Uterus (tissue), 4 donors: Measurements from ENCODE around the gene IDH2. TPM values are rescaled to one million over a fixed set of nuclear protein-coding genes. Genes with fewer than 3 reads are reported as not detected.

ENCODE experiments used
- DNase-seq, 2 donors: peaks; one replicate each; pipeline ENCODE4 v3.0.0-alpha.2; 2019 to 2020
- H3K27ac ChIP-seq, 2 donors: fragments of 200-600 bp; sonication (generic); 1 replicate in 1 of 2; 2 replicates in 1 of 2; pipeline ENCODE4 v1.5.1; 2016 to 2018
- H3K27me3 ChIP-seq, 2 donors: fragments of 200-600 bp; sonication (generic); one replicate each; pipeline ENCODE4 v1.5.1; 2018 to 2019; ENCODE audit warnings: control low read depth in 1 of 2
- H3K36me3 ChIP-seq, 2 donors: fragments of 200-600 bp; sonication (generic); one replicate each; pipeline ENCODE4 v1.5.1; 2019; ENCODE audit warnings: control low read depth in 1 of 2
- H3K4me1 ChIP-seq, 2 donors: fragments of 200-600 bp; sonication (generic); one replicate each; pipeline ENCODE4 v1.5.1; 2018 to 2019; ENCODE audit warnings: control low read depth in 1 of 2
- H3K4me3 ChIP-seq, 2 donors: fragments of 200-600 bp; sonication (generic); 1 replicate in 1 of 2; 2 replicates in 1 of 2; pipeline ENCODE4 v1.5.1; 2018 to 2019; ENCODE audit warnings: mild to moderate bottlenecking in 1 of 2
- H3K9me3 ChIP-seq, 2 donors: fragments of 200-600 bp; sonication (generic); one replicate each; pipeline ENCODE4 v1.5.1; 2019; ENCODE audit warnings: control low read depth in 1 of 2
- POLR2A ChIP-seq, 2 donors: fragments of 450-650 bp; IDR thresholded peaks; one replicate each; pipeline ENCODE4 v1.6.1; 2016; ENCODE audit warnings: antibody characterized with exemption in 2 of 2, mild to moderate bottlenecking in 1 of 2, moderate library complexity in 1 of 2
- intact Hi-C: fragments of 100-400 bp; cut with DNase I; formaldehyde crosslinking; loops from one replicate; pipeline ENCODE4 v1.15.1; 2023; ENCODE audit warnings: low total_unique reads
- total RNA-seq, 4 donors: library from RNA; depleted of rRNA in 3 of 4; stranded (reverse); fragments of >200 nt in 3 of 4; gene quantifications; one replicate each; pipeline versions ENCODE4 v1.1.0 to v1.2.4, GENCODE V29; 2014 to 2023
- TF ChIP-seq, protein P1 (sequence below), 4 experiments: fragments of 200-600 bp in 2 of 4; fragments of 450-650 bp in 2 of 4; sonication (generic) in 2 of 4; IDR thresholded peaks; one replicate each; pipeline ENCODE4 v1.5.1; 2016 to 2019; ENCODE audit warnings: antibody characterized with exemption in 4 of 4, mild to moderate bottlenecking in 2 of 4, moderate library complexity in 1 of 4
- donor health status: DM: yes; HTN: yes; CAD: no.

IDH2 gene
- total RNA-seq, 4 donors from 2014 or later = 4.1 to 93.8 (median 21.5) TPM

DNA sequence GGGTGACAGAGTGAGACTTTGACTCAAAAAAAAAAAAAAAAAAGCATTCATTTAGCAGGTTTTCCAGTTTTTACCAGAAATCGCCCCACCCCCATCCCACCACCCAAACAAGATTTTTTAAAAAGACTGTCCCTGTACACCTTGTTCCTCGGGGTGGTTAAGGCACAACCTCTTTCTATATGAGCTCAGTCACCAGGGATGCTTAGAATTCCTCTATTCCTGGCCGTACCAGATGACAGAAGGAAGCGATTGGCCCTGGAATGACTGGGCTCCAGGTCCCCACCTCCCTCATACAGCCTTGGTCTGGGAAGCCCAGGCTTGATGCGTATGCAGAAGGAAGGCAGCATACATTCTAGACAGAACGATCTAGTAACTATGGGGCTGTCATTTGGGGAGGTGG, 25.6 kb downstream of the IDH2 start:
- intact Hi-C loops = loop anchor here (10.0 kb wide), 1 partner anchor 182 kb away; the partner anchor contains the start of gene AP3S2

DNA sequence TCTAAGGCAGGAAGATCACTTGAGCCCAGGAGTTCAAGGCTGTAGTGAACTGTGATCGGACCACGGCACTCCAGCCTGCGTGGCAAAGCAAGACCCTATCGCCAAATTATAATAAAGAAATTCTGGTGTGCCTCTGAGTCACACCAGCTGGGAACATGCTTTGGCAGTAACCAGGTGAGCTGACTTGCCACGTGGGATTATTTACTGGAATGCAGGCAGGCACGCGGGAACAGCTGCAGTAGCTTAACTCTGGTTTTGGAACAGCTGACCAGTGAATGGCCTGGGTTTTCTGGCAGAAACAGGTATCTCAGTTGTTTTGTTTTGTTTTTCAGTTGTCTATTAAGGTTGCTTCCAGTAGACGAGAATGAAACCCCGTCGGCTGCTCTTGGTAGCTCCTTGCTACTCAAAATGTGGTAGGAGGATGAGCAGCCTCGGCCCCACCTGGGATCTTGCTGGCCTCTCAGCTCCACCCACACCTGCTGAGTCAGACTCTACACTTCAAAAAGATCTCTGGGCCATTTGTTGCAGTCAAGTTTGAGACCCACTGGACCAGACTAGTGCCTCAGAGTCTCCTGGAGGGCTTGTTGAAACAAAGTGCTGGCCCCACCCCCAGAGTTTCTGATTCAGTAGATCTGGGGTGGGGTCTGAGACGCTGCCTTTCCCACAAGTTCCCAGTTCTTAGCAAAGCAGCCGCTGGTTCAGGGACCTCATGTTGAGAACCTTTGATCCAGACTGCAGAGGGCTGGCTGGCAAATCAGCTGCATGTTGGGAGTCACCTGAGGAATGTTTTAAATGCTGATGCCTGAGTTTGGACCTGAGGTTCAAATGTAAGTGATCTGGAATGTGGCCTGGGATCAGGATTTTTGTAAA, 26.6 kb downstream of the IDH2 start:
- Histone ChIP-seq H3K27me3 (no peaks in the 10 kb centered on the region), H3K27ac (no peak overlapping the region), H3K36me3 (no peaks in the 10 kb centered on the region), H3K4me3 (no peak overlapping the region), H3K4me1 (no peaks in the 10 kb centered on the region), H3K9me3 (no peaks in the 10 kb centered on the region)
- intact Hi-C loops = loop anchor here (10.0 kb wide), 1 partner anchor 181 kb away; the partner anchor contains the start of gene AP3S2
- DNase-seq = no peak
- no peak for TF ChIP-seq POLR2A (IDR thresholded peaks at IDR 0.05)
- TF ChIP-seq, protein P1, sequence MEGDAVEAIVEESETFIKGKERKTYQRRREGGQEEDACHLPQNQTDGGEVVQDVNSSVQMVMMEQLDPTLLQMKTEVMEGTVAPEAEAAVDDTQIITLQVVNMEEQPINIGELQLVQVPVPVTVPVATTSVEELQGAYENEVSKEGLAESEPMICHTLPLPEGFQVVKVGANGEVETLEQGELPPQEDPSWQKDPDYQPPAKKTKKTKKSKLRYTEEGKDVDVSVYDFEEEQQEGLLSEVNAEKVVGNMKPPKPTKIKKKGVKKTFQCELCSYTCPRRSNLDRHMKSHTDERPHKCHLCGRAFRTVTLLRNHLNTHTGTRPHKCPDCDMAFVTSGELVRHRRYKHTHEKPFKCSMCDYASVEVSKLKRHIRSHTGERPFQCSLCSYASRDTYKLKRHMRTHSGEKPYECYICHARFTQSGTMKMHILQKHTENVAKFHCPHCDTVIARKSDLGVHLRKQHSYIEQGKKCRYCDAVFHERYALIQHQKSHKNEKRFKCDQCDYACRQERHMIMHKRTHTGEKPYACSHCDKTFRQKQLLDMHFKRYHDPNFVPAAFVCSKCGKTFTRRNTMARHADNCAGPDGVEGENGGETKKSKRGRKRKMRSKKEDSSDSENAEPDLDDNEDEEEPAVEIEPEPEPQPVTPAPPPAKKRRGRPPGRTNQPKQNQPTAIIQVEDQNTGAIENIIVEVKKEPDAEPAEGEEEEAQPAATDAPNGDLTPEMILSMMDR (IDR thresholded peaks at IDR 0.05) = no peak

More for the DNA sequence above, 25.6 kb downstream of the IDH2 start:
- H3K9me3 ChIP-seq = no peaks in the 10 kb centered on the region
- TF ChIP-seq, protein P1 (IDR thresholded peaks at IDR 0.05) = no peak
- no peak for TF ChIP-seq POLR2A (IDR thresholded peaks at IDR 0.05)
- H3K27me3 ChIP-seq = no peaks in the 10 kb centered on the region
- H3K27ac ChIP-seq = no peak overlapping the region
- no peaks in the 10 kb centered on the region for H3K36me3 ChIP-seq
- DNase-seq = no peak
- H3K4me3 ChIP-seq = no peak overlapping the region
- no peaks in the 10 kb centered on the region for H3K4me1 ChIP-seq

DNA sequence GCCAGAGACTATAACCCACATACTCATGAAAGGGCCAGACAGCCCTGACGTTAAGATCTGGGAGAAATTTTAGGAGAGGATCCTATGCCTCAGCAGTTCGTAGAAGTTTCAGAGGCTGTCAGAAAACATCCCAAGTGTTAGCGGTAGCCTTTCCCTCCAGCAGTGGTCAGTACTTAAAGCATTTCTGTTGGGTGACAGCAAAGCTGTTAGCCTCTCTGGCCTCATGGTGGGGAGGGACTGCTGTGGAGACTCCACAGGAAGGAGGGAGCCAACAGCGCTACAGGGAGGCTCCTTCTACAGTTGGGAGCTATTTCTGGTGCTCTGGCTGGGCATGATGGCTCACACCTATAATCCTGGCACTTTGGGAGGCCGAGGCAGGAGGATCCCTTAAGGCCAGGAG, 27.4 kb downstream of the IDH2 start:
- DNase-seq = no peak
- intact Hi-C loops = loop anchor here (10.0 kb wide), 1 partner anchor 180 kb away; the partner anchor contains the start of gene AP3S2
- no peaks in the 10 kb centered on the region for H3K4me1 ChIP-seq
- TF ChIP-seq, protein P1 (IDR thresholded peaks at IDR 0.05) = no peak
- no peak for TF ChIP-seq POLR2A (IDR thresholded peaks at IDR 0.05)
- H3K4me3 ChIP-seq = no peak overlapping the region
- no peak overlapping the region for H3K27ac ChIP-seq
- no peaks in the 10 kb centered on the region for H3K9me3 ChIP-seq
- no peaks in the 10 kb centered on the region for H3K27me3 ChIP-seq
- no peaks in the 10 kb centered on the region for H3K36me3 ChIP-seq

DNA sequence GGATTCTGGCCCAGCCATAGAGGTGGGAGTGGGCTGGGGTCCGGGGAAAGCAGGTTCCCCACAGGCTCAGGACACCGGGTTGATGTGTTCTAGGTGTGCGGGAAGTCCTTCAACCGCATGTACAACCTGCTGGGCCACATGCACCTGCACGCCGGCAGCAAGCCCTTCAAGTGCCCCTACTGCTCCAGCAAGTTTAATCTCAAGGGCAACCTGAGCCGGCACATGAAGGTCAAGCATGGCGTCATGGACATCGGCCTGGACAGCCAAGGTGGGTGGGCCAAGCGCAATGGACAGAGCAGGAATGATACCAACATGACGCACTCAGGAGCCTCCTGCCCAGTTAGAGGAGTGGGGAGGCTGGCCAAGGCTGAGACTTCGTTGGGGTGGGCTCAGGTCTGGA, 28.2 kb downstream of the IDH2 start:
- H3K27me3 ChIP-seq = no peaks in the 10 kb centered on the region
- no peaks in the 10 kb centered on the region for H3K9me3 ChIP-seq
- no peak for DNase-seq
- no peaks in the 10 kb centered on the region for H3K4me1 ChIP-seq
- no peaks in the 10 kb centered on the region for H3K36me3 ChIP-seq
- H3K4me3 ChIP-seq = no peak overlapping the region
- intact Hi-C loops = loop anchor here (10.0 kb wide), 1 partner anchor 179 kb away; the partner anchor contains the start of gene AP3S2
- TF ChIP-seq POLR2A (IDR thresholded peaks at IDR 0.05) = no peak
- TF ChIP-seq, protein P1 (IDR thresholded peaks at IDR 0.05) = no peak
- no peak overlapping the region for H3K27ac ChIP-seq

DNA sequence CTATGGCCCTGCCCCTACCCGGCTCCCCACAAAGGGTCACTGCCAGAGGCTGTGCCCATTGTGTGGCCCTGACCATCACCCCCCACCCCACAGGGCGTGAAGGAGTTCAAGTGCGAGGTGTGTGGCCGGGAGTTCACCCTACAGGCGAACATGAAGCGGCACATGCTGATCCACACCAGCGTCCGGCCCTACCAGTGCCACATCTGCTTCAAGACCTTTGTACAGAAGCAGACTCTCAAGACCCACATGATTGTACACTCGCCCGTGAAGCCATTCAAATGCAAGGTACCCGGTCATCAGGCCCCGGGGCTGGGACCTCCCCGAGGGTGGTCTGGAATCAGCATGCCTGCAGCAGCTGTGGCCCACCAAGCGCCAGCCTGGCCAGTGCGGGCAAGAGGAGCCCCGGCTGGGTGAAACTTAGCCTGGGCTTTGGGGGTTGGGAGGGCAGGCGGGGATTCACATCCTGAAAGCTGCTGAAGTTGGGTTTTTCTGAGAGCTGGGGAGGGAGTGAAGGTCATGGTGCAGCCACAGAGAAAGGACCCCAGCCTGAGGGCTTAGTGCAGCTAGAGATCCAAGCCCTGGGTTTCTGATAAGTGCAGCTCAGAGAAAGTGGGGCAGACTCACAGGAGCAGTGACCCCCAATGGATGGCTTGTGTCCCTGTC, 29.2 kb downstream of the IDH2 start:
- no peaks in the 10 kb centered on the region for H3K9me3 ChIP-seq
- no peaks in the 10 kb centered on the region for H3K4me1 ChIP-seq
- H3K36me3 ChIP-seq = no peaks in the 10 kb centered on the region
- no peaks in the 10 kb centered on the region for H3K27me3 ChIP-seq
- no peak overlapping the region for H3K4me3 ChIP-seq
- H3K27ac ChIP-seq = no peak overlapping the region
- DNase-seq = no peak
- TF ChIP-seq POLR2A (IDR thresholded peaks at IDR 0.05) = no peak
- TF ChIP-seq, protein P1 (IDR thresholded peaks at IDR 0.05) = no peak
- intact Hi-C loops = loop anchor here (10.0 kb wide), 1 partner anchor 178 kb away; the partner anchor contains the start of gene AP3S2
